Right atrium auricular region (tissue), 2 donors: ENCODE measurements around the gene LRFN2. TPM values are rescaled to one million over a fixed set of nuclear protein-coding genes. Genes with fewer than 3 reads are reported as not detected.

Source experiments
- DNase-seq: peaks from one replicate; pipeline ENCODE4 v3.0.0-alpha.2; 2019; ENCODE audit warnings: low spot score
- H3K27ac ChIP-seq, 2 donors: fragments of 200-600 bp; sonication (generic); 1 replicate in 1 of 2; 2 replicates in 1 of 2; pipeline ENCODE4 v1.5.1; 2016 to 2019
- H3K27me3 ChIP-seq, 2 donors: fragments of 200-600 bp; sonication (generic); one replicate each; pipeline versions ENCODE4 v1.5.1 to v1.6.0; 2017 to 2019
- H3K36me3 ChIP-seq: fragments of 200-600 bp; sonication (generic); one replicate; pipeline ENCODE4 v1.5.1; 2016
- H3K4me1 ChIP-seq, 2 donors: fragments of 200-600 bp; sonication (generic); one replicate each; pipeline versions ENCODE4 v1.5.1 to v1.6.0; 2017 to 2019
- H3K4me3 ChIP-seq, 2 donors: fragments of 200-600 bp; sonication (generic); 1 replicate in 1 of 2; 2 replicates in 1 of 2; pipeline ENCODE4 v1.5.1; 2017 to 2019; ENCODE audit warnings: mild to moderate bottlenecking in 1 of 2, moderate library complexity in 1 of 2
- H3K9me3 ChIP-seq, 2 donors: fragments of 200-600 bp; sonication (generic); one replicate each; pipeline ENCODE4 v1.5.1; 2019
- total RNA-seq, 2 donors: library from RNA; depleted of rRNA; stranded (reverse); fragments of >200 nt; gene quantifications; one replicate each; pipeline ENCODE4 v1.1.0, GENCODE V29; 2016
- TF ChIP-seq, protein P1 (sequence below), 2 donors: fragments of 200-600 bp; sonication (generic); IDR thresholded peaks; one replicate each; pipeline ENCODE4 v1.5.1; 2019; ENCODE audit warnings: antibody characterized with exemption in 2 of 2

LRFN2 gene
- total RNA-seq, 2 donors from 2014 or later: not detected

DNA sequence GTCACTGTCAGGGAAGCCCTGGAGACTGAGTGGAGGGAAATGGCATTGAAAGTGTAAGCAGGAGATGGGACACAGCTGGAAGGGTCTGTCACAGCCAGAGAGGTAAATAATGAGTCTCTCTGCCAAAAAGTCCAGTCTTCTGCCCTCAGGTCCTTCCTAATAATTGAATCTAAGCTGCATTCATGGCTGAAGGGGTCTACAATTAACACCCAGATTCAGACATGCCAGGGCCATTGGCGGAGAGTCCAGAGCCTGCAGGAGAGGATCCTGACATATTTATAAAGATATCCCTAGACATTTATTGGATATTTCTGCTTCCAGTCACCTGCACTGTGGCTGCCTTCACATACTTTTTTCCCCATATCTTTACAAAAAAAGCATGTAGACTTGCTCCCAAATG, 89.0 kb downstream of the LRFN2 start:
- Histone ChIP-seq H3K27ac (no peak overlapping the region), H3K4me3 (no peak overlapping the region), H3K4me1 (no peaks in the 10 kb centered on the region), H3K27me3 (no peaks in the 10 kb centered on the region), H3K9me3 (no peaks in the 10 kb centered on the region), H3K36me3 (no peaks in the 10 kb centered on the region)
- TF ChIP-seq, protein P1, sequence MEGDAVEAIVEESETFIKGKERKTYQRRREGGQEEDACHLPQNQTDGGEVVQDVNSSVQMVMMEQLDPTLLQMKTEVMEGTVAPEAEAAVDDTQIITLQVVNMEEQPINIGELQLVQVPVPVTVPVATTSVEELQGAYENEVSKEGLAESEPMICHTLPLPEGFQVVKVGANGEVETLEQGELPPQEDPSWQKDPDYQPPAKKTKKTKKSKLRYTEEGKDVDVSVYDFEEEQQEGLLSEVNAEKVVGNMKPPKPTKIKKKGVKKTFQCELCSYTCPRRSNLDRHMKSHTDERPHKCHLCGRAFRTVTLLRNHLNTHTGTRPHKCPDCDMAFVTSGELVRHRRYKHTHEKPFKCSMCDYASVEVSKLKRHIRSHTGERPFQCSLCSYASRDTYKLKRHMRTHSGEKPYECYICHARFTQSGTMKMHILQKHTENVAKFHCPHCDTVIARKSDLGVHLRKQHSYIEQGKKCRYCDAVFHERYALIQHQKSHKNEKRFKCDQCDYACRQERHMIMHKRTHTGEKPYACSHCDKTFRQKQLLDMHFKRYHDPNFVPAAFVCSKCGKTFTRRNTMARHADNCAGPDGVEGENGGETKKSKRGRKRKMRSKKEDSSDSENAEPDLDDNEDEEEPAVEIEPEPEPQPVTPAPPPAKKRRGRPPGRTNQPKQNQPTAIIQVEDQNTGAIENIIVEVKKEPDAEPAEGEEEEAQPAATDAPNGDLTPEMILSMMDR (IDR thresholded peaks at IDR 0.05): no peak
- DNase-seq: no peak

DNA sequence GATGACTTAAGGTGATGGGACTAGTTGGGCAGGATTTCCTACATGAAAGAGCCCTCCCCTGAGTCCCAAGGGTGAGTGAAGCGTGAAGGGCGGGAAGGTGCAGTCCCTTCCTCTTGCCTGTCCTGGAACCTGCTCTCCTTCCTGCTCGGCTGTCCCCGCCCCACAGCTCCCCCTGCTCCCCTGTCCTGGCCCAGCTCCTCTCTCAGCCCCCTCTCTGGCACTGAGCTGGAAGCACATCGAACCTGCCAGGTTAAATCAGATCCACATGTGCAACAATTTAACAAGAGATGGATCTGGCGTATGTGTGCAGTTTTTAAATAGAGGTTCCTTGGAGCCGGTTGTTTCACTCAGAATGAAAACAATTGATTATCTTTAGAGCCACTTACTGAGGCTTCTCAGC, 95.0 kb downstream of the LRFN2 start:
- TF ChIP-seq, protein P1 (IDR thresholded peaks at IDR 0.05): no peak
- no peak for DNase-seq
- no peaks in the 10 kb centered on the region for H3K4me1 ChIP-seq
- H3K4me3 ChIP-seq: no peak overlapping the region
- H3K27me3 ChIP-seq: no peaks in the 10 kb centered on the region
- H3K36me3 ChIP-seq: no peaks in the 10 kb centered on the region
- no peak overlapping the region for H3K27ac ChIP-seq
- H3K9me3 ChIP-seq: no peaks in the 10 kb centered on the region

DNA sequence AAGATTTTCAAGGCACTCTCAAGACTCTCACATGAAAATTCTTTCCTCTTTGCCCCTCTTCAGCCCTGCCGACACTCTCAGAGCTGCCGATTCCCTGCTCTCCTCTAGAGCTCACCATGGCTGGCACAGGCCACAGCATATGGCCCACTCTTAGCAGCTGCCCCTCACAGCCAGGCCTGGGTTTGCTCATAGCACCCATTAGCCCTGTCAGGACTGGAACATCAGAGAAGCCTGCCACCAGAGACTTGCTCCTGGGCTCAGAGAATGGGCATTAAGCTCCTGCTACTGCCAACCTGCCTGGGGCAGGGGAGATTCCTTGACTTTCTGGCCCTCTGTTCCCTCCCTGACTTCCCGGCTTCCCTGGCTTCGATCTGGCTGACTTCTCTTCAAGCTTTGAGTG, 96.7 kb downstream of the LRFN2 start:
- Histone ChIP-seq H3K27me3 (no peaks in the 10 kb centered on the region), H3K4me1 (no peaks in the 10 kb centered on the region), H3K36me3 (no peaks in the 10 kb centered on the region), H3K27ac (no peak overlapping the region), H3K9me3 (no peaks in the 10 kb centered on the region), H3K4me3 (no peak overlapping the region)
- no peak for DNase-seq
- TF ChIP-seq, protein P1 (IDR thresholded peaks at IDR 0.05): no peak

DNA sequence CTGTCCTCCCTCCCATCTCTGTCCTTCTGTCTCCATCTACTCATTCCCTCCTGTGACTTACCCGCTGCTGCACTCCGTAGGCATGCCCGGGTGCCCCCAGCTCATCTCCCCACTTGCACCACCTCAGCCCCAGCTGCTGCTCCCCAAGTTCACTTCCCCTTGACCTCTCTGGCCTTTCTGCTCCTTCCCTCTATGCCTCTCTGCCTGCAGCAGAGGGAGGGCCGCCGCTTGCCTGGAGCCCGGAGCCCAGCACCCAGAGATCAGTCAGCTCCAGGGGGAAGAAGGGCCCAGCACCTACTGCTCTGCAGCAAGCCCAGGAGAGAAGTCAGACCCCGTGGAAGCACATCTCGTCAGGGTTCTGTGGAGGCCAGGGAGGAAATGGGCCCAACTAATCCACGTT, 97.4 kb downstream of the LRFN2 start:
- Histone ChIP-seq H3K4me3 (no peak overlapping the region), H3K4me1 (no peaks in the 10 kb centered on the region), H3K9me3 (no peaks in the 10 kb centered on the region), H3K27me3 (no peaks in the 10 kb centered on the region), H3K36me3 (no peaks in the 10 kb centered on the region), H3K27ac (no peak overlapping the region)
- TF ChIP-seq, protein P1 (IDR thresholded peaks at IDR 0.05): no peak
- DNase-seq: no peak

DNA sequence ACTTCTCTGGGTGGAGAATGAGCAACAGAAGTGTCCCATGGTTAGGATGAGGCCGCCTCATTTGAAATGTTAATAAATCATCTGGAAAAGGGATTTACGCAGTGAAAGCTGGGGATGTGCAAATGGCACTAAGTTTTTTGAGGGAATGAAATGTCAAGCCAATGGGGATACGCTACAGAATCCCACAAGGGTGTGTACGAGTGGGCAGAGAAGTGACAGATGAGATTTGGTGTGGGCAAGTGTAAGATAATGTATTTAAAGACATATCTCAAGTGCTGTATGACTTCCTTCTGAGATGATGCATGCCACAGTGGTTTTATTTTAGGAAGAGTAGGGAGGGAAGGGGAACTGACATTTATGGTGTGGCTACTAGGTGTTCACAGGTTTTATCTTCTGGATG, 100.6 kb downstream of the LRFN2 start:
- no peaks in the 10 kb centered on the region for H3K36me3 ChIP-seq
- DNase-seq: no peak
- H3K27ac ChIP-seq: no peak overlapping the region
- no peaks in the 10 kb centered on the region for H3K27me3 ChIP-seq
- H3K4me3 ChIP-seq: no peak overlapping the region
- TF ChIP-seq, protein P1 (IDR thresholded peaks at IDR 0.05): no peak
- no peaks in the 10 kb centered on the region for H3K4me1 ChIP-seq
- H3K9me3 ChIP-seq: no peaks in the 10 kb centered on the region

DNA sequence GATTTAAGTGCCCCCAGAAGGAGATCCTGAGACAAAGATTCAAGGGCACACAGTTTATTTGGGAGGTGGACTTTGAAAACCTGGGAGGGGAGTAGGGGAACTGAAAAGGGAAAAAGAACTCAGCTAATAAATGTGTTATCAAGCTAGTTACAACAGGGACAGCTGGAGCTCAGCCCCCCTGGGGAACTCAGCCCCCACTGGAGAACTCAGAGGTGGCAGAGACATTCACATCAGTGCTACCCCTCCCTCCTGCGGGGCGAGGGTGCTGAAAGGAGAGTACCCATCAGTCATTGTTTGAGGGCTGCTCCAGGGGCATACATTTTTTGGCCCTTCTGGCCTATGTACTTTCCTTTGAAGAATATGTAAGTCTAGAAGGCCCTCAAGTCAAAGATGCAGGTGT, 101.4 kb downstream of the LRFN2 start:
- Histone ChIP-seq H3K27me3 (no peaks in the 10 kb centered on the region), H3K9me3 (no peaks in the 10 kb centered on the region), H3K4me1 (no peaks in the 10 kb centered on the region), H3K27ac (no peak overlapping the region), H3K36me3 (no peaks in the 10 kb centered on the region), H3K4me3 (no peak overlapping the region)
- no peak for DNase-seq
- TF ChIP-seq, protein P1 (IDR thresholded peaks at IDR 0.05): no peak
